T-helper 1 cell (primary cell): ENCODE data around the gene DPP10.
"Not testable (repeated sequence)": the region's sequence is repeated elsewhere in the genome, so short reads cannot be mapped to it uniquely, and the experiment has no call there.

Experiments
- DNase-seq, 5 donors: peaks; one replicate each; pipeline ENCODE4 v3.0.0-alpha.2; 2012 to 2020

Gene DPP10

DNA sequence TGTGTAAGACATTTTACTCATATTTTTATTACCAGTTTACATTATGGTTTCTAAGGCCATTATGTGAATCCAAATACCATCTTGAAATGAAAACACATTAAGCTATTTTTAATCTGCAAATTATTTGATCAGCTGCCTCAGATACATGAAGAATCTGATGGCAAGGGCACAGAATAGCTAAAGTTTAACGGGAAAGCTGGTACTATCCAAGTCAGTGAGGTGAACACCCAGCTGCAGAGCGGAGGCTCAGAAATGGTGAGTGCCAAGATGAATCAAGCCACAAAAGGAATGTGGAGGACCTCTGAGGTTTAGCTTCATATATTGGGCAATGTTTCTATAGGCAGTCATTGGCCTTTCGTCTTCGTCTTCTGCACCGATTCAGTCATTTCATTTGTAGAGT lies 75.1 kb downstream of the DPP10 start:
- no peak for DNase-seq

DNA sequence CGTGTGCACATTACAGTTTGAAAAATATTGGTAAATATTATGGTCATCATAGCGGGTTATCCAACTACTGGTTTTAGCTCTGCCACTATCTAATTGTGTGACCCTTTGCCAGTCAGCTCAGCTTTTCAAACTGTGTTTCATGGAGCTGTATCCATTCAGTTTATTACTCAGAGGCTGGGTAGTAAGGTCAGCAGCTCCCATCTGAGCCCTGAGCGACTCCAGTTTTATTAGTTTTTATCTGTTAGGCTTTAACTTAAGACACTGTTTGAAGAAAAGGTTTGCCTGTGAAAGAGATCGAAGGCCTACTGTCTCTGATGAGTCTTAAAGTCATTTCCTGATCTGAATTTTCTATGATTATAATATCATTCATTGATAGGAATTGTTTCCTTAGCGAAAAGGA lies 76.3 kb downstream of the DPP10 start:
- no peak for DNase-seq

- DNase-seq = not testable (repeated sequence)
Measured at GRCh38 chr2:114522612-114523011, 80.2 kb downstream of the DPP10 start.

GRCh38 chr2:114525955-114526354 lies 83.5 kb downstream of the DPP10 start:
- no peak for DNase-seq

DNA sequence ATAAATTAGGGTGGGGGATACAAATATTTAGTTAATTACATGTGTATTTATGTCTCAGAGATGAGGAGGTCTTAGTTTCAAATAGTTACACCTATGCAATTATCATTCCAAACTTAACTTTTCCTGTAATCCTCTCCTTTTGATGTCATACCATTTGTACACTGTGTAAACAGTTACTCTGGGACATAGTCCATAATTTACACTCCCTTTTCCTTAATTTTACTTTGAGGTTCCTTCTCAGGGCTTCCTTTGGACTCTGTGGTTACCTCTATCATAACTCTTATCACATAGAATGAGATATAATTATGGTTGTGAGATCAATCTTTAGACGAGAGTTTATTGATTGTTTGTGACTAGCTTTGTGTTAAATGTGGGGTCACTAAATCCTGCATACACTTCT lies 84.4 kb downstream of the DPP10 start:
- no peak for DNase-seq

GRCh38 chr2:114527330-114527983 lies 85.0 kb downstream of the DPP10 start:
- DNase-seq = no peak

DNA sequence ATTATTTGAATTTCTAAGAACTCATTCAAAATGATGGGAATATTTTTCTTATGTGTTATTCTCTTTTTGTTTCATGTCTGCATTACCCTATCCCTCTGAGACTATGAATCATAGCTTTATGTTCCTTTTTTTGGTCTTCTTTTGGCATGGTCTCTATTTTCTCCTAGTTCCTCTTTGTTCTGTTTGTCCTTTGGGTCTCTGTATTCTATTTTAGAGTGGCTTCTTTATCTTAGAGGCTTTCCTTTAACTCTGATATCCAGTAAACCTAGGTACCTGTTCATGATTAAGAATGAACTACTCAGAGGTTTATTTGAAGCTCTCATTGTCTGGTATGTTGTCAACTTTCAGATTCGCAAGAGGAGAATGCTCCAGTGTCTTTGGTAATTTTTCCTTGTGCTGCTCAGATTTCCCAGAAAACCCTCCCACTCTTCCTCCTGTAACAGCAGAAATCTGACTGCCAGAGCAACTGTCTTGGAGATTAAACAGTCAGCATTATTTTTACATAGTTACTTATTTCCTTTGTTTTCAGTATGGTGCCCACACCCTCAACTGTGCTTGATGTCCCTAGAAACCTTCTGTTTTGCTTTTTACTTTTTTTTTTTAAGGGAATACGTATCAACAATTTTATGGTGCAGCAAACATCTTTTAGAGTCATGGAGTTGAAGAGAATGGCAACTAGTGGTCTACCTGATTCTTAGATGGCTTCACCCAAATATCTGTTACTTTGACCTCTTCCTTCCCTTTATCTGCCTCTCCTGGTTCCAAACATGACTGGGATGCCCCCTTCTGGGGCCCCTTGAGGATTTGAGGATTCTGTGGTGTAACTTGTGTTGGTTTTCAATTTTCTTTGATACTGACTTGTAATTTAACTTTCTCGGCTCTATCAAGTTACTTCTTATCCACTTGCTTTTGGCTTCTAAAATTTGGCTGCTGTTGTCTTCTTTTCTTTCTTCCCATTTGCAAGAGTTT lies 92.0 kb downstream of the DPP10 start:
- no peak for DNase-seq

GRCh38 chr2:114537777-114538176 lies 95.3 kb downstream of the DPP10 start:
- no peak for DNase-seq

DNA sequence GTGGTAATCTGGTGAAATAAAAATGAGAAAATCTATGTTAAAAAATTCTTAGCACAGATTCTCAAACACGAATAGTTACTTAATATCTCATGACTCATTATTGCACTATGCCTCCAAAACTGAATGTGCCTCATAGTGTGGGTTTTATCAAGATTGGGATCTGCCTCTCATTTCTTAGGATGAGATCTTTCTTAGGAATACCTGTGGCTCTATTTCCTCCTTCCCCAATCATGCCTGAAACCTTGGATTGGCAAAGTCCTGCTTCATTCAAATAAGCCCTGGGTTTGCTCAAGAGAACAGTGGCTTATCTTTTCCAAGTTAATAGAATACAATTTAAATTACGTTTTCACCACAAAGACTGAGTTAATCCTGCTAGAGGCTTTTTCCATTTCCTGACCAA lies 100.3 kb downstream of the DPP10 start:
- no peak for DNase-seq

DNA sequence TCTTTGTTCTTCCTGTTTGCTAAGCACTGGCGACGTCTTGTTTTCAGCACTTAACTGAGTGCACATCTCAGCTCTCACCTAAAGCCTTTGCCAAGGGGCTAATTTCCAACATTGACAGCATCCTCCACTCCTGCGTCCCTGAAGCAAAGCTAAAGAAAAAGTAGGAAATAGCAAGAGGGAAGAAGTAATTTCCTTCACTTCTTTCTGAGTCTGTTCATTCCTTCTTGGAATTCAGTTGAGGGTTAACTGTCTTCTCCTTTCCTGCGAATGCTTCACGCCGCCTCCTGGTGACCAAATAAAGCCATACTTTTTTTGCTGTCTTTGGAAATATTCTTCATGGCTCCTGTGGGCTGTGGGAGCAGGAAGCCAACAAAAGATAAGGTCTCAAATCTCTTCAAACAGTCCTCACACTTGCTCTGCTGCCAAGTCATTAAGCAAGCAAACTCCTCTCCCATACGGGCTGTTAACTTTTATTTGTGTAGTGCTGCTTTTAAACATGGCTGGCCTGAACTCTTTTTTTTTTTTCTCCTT lies 100.9 kb downstream of the DPP10 start:
- no peak for DNase-seq

- no peak for DNase-seq
Measured at GRCh38 chr2:114545052-114545451, 102.6 kb downstream of the DPP10 start.

GRCh38 chr2:114546531-114546930 lies 104.1 kb downstream of the DPP10 start:
- no peak for DNase-seq

DNA sequence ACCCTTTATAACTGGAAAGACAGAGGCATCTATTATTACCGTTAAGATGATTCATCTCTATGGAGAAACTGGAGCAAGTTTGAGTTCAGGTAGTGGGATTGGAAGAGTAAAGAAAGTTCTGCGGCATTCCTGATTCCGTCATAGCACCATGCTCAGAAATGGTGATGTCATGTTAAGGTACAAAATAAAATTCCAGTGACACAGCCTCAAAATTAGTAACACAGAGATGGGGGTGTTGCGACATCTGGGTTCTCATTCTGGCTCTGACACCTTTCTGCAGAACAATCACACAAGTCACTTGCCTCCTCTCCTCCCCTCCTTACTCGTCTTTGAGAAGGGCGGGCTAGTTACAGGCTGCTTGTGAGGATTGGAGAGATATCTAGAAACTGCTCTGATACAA lies 105.7 kb downstream of the DPP10 start:
- no peak for DNase-seq

- no peak for DNase-seq
Measured at GRCh38 chr2:114550364-114550763, 107.9 kb downstream of the DPP10 start.

GRCh38 chr2:114550895-114551793 lies 108.7 kb downstream of the DPP10 start:
- DNase-seq = peak in 2 of 5 donors; percentile 0 to 10

DNA sequence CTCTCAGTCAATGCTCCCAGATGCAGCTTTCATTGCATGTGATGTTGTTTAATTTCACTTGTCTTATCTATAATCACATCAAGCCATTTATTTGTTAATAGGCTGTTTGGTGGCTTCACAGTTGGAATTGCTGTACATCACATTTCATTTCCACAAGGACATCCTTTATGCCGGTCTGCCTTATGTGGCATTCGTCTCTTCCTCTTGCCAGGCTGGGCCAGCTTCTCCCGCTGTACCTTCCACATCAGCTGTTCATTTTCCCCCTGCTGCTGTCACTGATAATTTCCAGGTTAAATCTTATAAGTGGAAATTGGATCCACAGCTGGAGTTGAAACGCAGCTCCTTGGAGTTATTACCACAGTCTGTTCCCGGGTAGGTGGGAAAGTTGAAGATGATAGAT lies 110.6 kb downstream of the DPP10 start:
- DNase-seq = no peak

DNA sequence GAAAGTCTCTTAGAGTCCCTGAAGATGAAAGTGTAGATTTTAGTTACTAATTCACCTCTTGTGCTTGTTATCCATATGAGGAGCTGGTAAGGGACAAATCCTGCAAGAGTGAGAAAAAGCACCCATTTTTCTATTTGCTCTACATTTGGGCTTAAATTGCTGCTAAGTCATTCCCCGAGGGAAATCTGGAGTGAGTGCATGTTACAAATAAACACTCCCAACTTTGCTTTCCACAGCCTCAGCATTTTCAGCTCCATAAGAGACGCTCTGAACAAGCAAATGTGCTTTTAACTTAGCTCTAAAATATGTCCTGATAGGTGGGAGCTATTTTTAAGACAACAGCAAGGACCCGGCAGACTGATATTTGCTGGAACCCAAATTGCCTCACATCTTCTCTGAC lies 126.7 kb downstream of the DPP10 start:
- no peak for DNase-seq

GRCh38 chr2:114577657-114578056 lies 135.2 kb downstream of the DPP10 start:
- DNase-seq = no peak

DNA sequence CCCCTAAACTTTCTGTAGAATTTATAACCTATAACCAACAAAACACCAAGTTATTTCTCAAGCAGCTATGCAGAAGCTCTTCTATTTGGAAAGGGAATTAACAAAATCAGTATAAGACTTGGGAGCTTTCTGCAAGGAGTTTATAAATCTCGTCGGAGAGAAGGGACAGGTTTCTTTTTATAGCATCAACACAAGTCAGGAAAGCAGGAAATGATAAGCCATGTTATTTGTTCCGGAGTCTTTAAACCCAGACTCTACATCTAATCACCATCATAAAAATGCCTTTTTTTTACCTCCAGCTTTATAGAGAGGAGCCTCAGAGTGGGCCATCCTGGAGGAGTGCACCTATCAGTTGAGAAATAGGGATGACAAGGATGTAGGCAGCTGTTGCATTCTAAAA lies 137.1 kb downstream of the DPP10 start:
- DNase-seq = no peak

DNA sequence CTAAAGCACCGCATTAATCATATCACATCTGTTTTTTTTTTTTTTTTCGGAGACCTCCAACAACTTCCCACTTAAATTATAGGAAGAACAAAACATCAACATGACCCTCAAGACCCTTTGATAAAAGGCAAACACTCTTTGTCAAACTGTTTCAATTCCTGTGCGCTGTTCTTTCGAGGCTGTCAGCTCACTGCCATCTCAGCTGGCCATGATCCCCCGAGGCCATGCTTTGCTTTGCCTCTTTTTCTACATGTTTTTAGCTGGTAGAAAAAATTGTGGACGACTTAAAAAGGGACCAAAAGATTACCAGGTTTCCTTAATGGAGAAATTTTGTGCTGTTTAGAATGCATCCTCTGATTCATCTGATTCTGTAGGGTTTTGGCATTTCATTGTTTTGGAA lies 138.2 kb downstream of the DPP10 start:
- no peak for DNase-seq

GRCh38 chr2:114598329-114598728 lies 155.9 kb downstream of the DPP10 start:
- DNase-seq = no peak

GRCh38 chr2:114609203-114609602 lies 166.8 kb downstream of the DPP10 start:
- DNase-seq = no peak

GRCh38 chr2:114609801-114610200 lies 167.4 kb downstream of the DPP10 start:
- DNase-seq = no peak
